Mesendoderm (in vitro differentiated cells): ENCODE data around the gene GREB1L.
A peak's percentile ranks its signal among the peaks of the same experiment; 100 is the strongest.

Source experiments
- DNase-seq: peaks from one replicate; pipeline ENCODE4 v3.0.0; 2013
- H2AK5ac ChIP-seq: 2 replicates; pipeline ENCODE4 v1.6.1; 2013; ENCODE audit warnings: low read length, inconsistent platforms
- H2BK120ac ChIP-seq: 2 replicates; pipeline ENCODE4 v1.6.1; 2013; ENCODE audit warnings: low read depth, mild to moderate bottlenecking, low read length, moderate library complexity, mixed read lengths
- H2BK15ac ChIP-seq: replicated peaks from 2 replicates; pipeline ENCODE4 v1.6.1; 2013; ENCODE audit warnings: low read depth, mild to moderate bottlenecking, moderate library complexity
- H2BK5ac ChIP-seq: 2 replicates; pipeline ENCODE4 v1.6.1; 2013; ENCODE audit warnings: low read length, inconsistent platforms
- H3K18ac ChIP-seq: 2 replicates; pipeline ENCODE4 v1.6.1; 2013; ENCODE audit warnings: mild to moderate bottlenecking, low read length, mixed read lengths
- H3K23ac ChIP-seq: one replicate; pipeline ENCODE4 v1.6.1; 2013; ENCODE audit warnings: low read length
- H3K27ac ChIP-seq: 2 replicates; pipeline ENCODE4 v1.5.1; 2013; ENCODE audit warnings: low read depth, mild to moderate bottlenecking, inconsistent platforms, low read length, moderate library complexity
- H3K27me3 ChIP-seq: 2 replicates; pipeline ENCODE4 v1.6.1; 2013; ENCODE audit warnings: low read length, control low read depth, mild to moderate bottlenecking, inconsistent platforms; ENCODE audit not compliant: insufficient read depth, poor library complexity
- H3K36me3 ChIP-seq: 2 replicates; pipeline ENCODE4 v1.6.1; 2013; ENCODE audit warnings: low read length, inconsistent platforms; ENCODE audit not compliant: control insufficient read depth, insufficient read depth
- H3K4ac ChIP-seq: one replicate; pipeline ENCODE4 v1.6.1; 2013; ENCODE audit warnings: low read depth, mild to moderate bottlenecking, low read length, moderate library complexity
- H3K4me1 ChIP-seq: 2 replicates; pipeline ENCODE4 v1.6.1; 2013; ENCODE audit warnings: low read depth, low read length, inconsistent platforms; ENCODE audit not compliant: control insufficient read depth
- H3K4me2 ChIP-seq: 2 replicates; pipeline ENCODE4 v1.6.1; 2013; ENCODE audit warnings: low read length
- H3K4me3 ChIP-seq: 2 replicates; pipeline ENCODE4 v1.5.1; 2013; ENCODE audit warnings: mild to moderate bottlenecking, low read length
- H3K56ac ChIP-seq: one replicate; pipeline ENCODE4 v1.6.1; 2013; ENCODE audit warnings: low read length
- H3K79me1 ChIP-seq: 2 replicates; pipeline ENCODE4 v1.6.1; 2013; ENCODE audit warnings: low read length, inconsistent platforms
- H3K79me2 ChIP-seq: 2 replicates; pipeline ENCODE4 v1.6.1; 2013; ENCODE audit warnings: mild to moderate bottlenecking, low read length; ENCODE audit not compliant: control insufficient read depth, insufficient read depth
- H3K9ac ChIP-seq: 2 replicates; pipeline ENCODE4 v1.6.1; 2013; ENCODE audit warnings: low read length, inconsistent platforms
- H4K5ac ChIP-seq: one replicate; pipeline ENCODE4 v1.6.1; 2013; ENCODE audit warnings: low read length
- H4K8ac ChIP-seq: one replicate; pipeline ENCODE4 v1.6.1; 2013; ENCODE audit warnings: low read depth, mild to moderate bottlenecking, control low read depth, low read length, moderate library complexity
- WGBS: extraction: QIAGEN DNeasy Blood & Tissue Kit; methylation state at CpG from one replicate; pipeline ENCODE4 v1.1.7; 2013; ENCODE audit warnings: low lambda C conversion rate, missing lambda C conversion rate; ENCODE audit not compliant: insufficient coverage; ENCODE audit errors: extremely low coverage; 5-methylcytosine and 5-hydroxymethylcytosine counted together

GREB1L gene

GRCh38 chr18:21264651-21265050 is 22.6 kb downstream of the GREB1L start:
- Histone ChIP-seq H2AK5ac (no peak overlapping the region), H3K79me1 (no peaks in the 10 kb centered on the region), H3K36me3 (no peaks in the 10 kb centered on the region), H2BK15ac (no peak overlapping the region), H3K56ac (no peak overlapping the region), H3K4me3 (no peak overlapping the region), H3K4me2 (no peak overlapping the region), H3K4me1 (no peaks in the 10 kb centered on the region), H3K9ac (no peak overlapping the region), H2BK5ac (no peak overlapping the region), H2BK120ac (no peak overlapping the region), H3K4ac (no peak overlapping the region), H4K5ac (no peak overlapping the region), H3K27me3 (no peaks in the 10 kb centered on the region), H4K8ac (no peak overlapping the region), H3K23ac (no peak overlapping the region), H3K79me2 (no peaks in the 10 kb centered on the region), H3K18ac (no peak overlapping the region), H3K27ac (no peak overlapping the region)
- no CpG with 5 or more reads among the region's 2 CpGs for WGBS
- DNase-seq, result peak; percentile 25

- no peaks in the 10 kb centered on the region for H3K4me1 ChIP-seq
Measured at GRCh38 chr18:21265971-21266673, 24.1 kb downstream of the GREB1L start.

GRCh38 chr18:21267400-21267799 is 25.4 kb downstream of the GREB1L start:
- Histone ChIP-seq H4K5ac (no peak overlapping the region), H4K8ac (no peak overlapping the region), H3K79me2 (no peaks in the 10 kb centered on the region), H2BK15ac (no peak overlapping the region), H3K4me1 (no peaks in the 10 kb centered on the region), H3K9ac (no peak overlapping the region), H3K36me3 (no peaks in the 10 kb centered on the region), H2AK5ac (no peak overlapping the region), H3K4me3 (no peak overlapping the region), H2BK5ac (no peak overlapping the region), H3K27me3 (no peaks in the 10 kb centered on the region), H3K18ac (no peak overlapping the region), H3K4ac (no peak overlapping the region), H3K4me2 (no peak overlapping the region), H2BK120ac (no peak overlapping the region), H3K27ac (no peak overlapping the region), H3K56ac (no peak overlapping the region), H3K23ac (no peak overlapping the region), H3K79me1 (no peaks in the 10 kb centered on the region)
- no CpG with 5 or more reads among the region's 2 CpGs for whole genome bisulfite sequencing
- peak; percentile 69 for DNase-seq

More at GRCh38 chr18:21265971-21266673, 24.1 kb downstream of the GREB1L start:
- Histone ChIP-seq H3K4me3 (no peak overlapping the region), H3K27ac (no peak overlapping the region), H3K56ac (no peak overlapping the region), H3K27me3 (no peaks in the 10 kb centered on the region), H3K18ac (no peak overlapping the region), H3K36me3 (no peaks in the 10 kb centered on the region), H3K23ac (no peak overlapping the region), H3K4ac (no peak overlapping the region), H4K5ac (no peak overlapping the region), H4K8ac (no peak overlapping the region), H2BK5ac (no peak overlapping the region), H3K79me1 (no peaks in the 10 kb centered on the region), H3K79me2 (no peaks in the 10 kb centered on the region), H2AK5ac (no peak overlapping the region), H3K4me2 (no peak overlapping the region), H2BK120ac (no peak overlapping the region), H3K9ac (no peak overlapping the region), H2BK15ac (no peak overlapping the region)
- no CpG with 5 or more reads among the region's 3 CpGs for whole genome bisulfite sequencing
- DNase-seq, result no peak

- H3K27ac ChIP-seq, result no peak overlapping the region
- no peaks in the 10 kb centered on the region for H3K79me2 ChIP-seq
- H3K4me3 ChIP-seq, result no peak overlapping the region
- no peak overlapping the region for H3K4ac ChIP-seq
- H3K27me3 ChIP-seq, result no peaks in the 10 kb centered on the region
- H2AK5ac ChIP-seq, result no peak overlapping the region
- H3K79me1 ChIP-seq, result no peaks in the 10 kb centered on the region
- H2BK120ac ChIP-seq, result no peak overlapping the region
- no peak overlapping the region for H2BK5ac ChIP-seq
- H3K9ac ChIP-seq, result no peak overlapping the region
- H3K23ac ChIP-seq, result no peak overlapping the region
- no peak overlapping the region for H2BK15ac ChIP-seq
- no peaks in the 10 kb centered on the region for H3K4me1 ChIP-seq
- H4K5ac ChIP-seq, result no peak overlapping the region
- no peak overlapping the region for H3K4me2 ChIP-seq
- H3K36me3 ChIP-seq, result no peaks in the 10 kb centered on the region
- no peak overlapping the region for H3K18ac ChIP-seq
- H4K8ac ChIP-seq, result no peak overlapping the region
- DNase-seq, result no peak
- no peak overlapping the region for H3K56ac ChIP-seq
- no CpG with 5 or more reads among the region's 1 CpG for WGBS
Measured at GRCh38 chr18:21269349-21269748, 27.3 kb downstream of the GREB1L start.

GRCh38 chr18:21270453-21270852 is 28.4 kb downstream of the GREB1L start:
- no CpG with 5 or more reads among the region's 3 CpGs for WGBS
- DNase-seq, result no peak
- Histone ChIP-seq H3K4me1 (no peaks in the 10 kb centered on the region), H2AK5ac (no peak overlapping the region), H3K79me2 (no peaks in the 10 kb centered on the region), H3K27ac (no peak overlapping the region), H3K18ac (no peak overlapping the region), H2BK5ac (no peak overlapping the region), H3K23ac (no peak overlapping the region), H4K5ac (no peak overlapping the region), H3K4me3 (no peak overlapping the region), H3K4me2 (no peak overlapping the region), H3K56ac (no peak overlapping the region), H4K8ac (no peak overlapping the region), H3K9ac (no peak overlapping the region), H3K79me1 (no peaks in the 10 kb centered on the region), H3K4ac (no peak overlapping the region), H2BK120ac (no peak overlapping the region), H3K27me3 (no peaks in the 10 kb centered on the region), H2BK15ac (no peak overlapping the region), H3K36me3 (no peaks in the 10 kb centered on the region)

GRCh38 chr18:21272016-21272579 is 30.1 kb downstream of the GREB1L start:
- Histone ChIP-seq H2AK5ac (no peak overlapping the region), H3K18ac (no peak overlapping the region), H3K27me3 (no peaks in the 10 kb centered on the region), H3K4me2 (no peak overlapping the region), H2BK120ac (no peak overlapping the region), H4K5ac (no peak overlapping the region), H3K23ac (no peak overlapping the region), H3K4ac (no peak overlapping the region), H3K56ac (no peak overlapping the region), H3K36me3 (no peaks in the 10 kb centered on the region), H3K4me1 (no peaks in the 10 kb centered on the region), H3K79me1 (no peaks in the 10 kb centered on the region), H3K27ac (no peak overlapping the region), H3K9ac (no peak overlapping the region), H3K79me2 (no peaks in the 10 kb centered on the region), H2BK15ac (no peak overlapping the region), H2BK5ac (no peak overlapping the region), H3K4me3 (no peak overlapping the region), H4K8ac (no peak overlapping the region)
- no CpG with 5 or more reads among the region's 4 CpGs for WGBS
- DNase-seq, result no peak
